PC-9 (cell line): ENCODE data around the gene GTPBP3.

Experiments
- EZH2 ChIP-seq: fragments of 200-600 bp; sonication (generic); IDR thresholded peaks from 2 replicates; pipeline ENCODE4 v1.8.0; 2017; ENCODE audit warnings: antibody characterized with exemption, low read depth
- TF ChIP-seq, protein P1 (sequence below): fragments of 200-600 bp; sonication (generic); conservative IDR thresholded peaks from 2 replicates; pipeline ENCODE4 v1.6.1; 2017; ENCODE audit warnings: mixed run types, antibody characterized with exemption, mild to moderate bottlenecking, moderate library complexity

GRCh38 chr19:17391371-17392151 lies 54.2 kb downstream of the GTPBP3 start:
- TF ChIP-seq, protein P1, sequence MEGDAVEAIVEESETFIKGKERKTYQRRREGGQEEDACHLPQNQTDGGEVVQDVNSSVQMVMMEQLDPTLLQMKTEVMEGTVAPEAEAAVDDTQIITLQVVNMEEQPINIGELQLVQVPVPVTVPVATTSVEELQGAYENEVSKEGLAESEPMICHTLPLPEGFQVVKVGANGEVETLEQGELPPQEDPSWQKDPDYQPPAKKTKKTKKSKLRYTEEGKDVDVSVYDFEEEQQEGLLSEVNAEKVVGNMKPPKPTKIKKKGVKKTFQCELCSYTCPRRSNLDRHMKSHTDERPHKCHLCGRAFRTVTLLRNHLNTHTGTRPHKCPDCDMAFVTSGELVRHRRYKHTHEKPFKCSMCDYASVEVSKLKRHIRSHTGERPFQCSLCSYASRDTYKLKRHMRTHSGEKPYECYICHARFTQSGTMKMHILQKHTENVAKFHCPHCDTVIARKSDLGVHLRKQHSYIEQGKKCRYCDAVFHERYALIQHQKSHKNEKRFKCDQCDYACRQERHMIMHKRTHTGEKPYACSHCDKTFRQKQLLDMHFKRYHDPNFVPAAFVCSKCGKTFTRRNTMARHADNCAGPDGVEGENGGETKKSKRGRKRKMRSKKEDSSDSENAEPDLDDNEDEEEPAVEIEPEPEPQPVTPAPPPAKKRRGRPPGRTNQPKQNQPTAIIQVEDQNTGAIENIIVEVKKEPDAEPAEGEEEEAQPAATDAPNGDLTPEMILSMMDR: no peak; the same call in none of the 2 replicates
- no peak for TF ChIP-seq EZH2
